CD4-positive, alpha-beta T cell treated with Interleukin-2 at 100 ng/mL for 4 hours (primary cell): ENCODE results near the gene EME1.

Experiments
- DNase-seq: peaks from one replicate; pipeline ENCODE4 v3.0.0-alpha.2; 2020; ENCODE audit warnings: low spot score

Gene EME1

GRCh38 chr17:50348522-50349242, 24.3 kb upstream of the EME1 start:
- no peak for DNase-seq

GRCh38 chr17:50349243-50349600, 23.8 kb upstream of the EME1 start:
- DNase-seq, result no peak

GRCh38 chr17:50350733-50351132, 22.3 kb upstream of the EME1 start:
- DNase-seq, result no peak

GRCh38 chr17:50352072-50352692, 20.8 kb upstream of the EME1 start:
- DNase-seq, result no peak

- no peak for DNase-seq
These were observed 20.1 kb upstream of the EME1 start for GRCh38 chr17:50352693-50353599.

GRCh38 chr17:50353600-50354195, 19.3 kb upstream of the EME1 start:
- DNase-seq, result no peak

GRCh38 chr17:50354198-50354597, 18.8 kb upstream of the EME1 start:
- DNase-seq, result no peak

- DNase-seq, result no peak
These were observed 18.3 kb upstream of the EME1 start for GRCh38 chr17:50354776-50355175.

GRCh38 chr17:50355336-50355700, 17.7 kb upstream of the EME1 start:
- no peak for DNase-seq

GRCh38 chr17:50355701-50356341, 17.2 kb upstream of the EME1 start:
- DNase-seq, result no peak

- DNase-seq, result no peak
These were observed 16.6 kb upstream of the EME1 start for GRCh38 chr17:50356418-50356817.

GRCh38 chr17:50356892-50357510, 16.0 kb upstream of the EME1 start:
- DNase-seq, result no peak

- DNase-seq, result no peak
These were observed 14.9 kb upstream of the EME1 start for GRCh38 chr17:50358177-50358576.

- no peak for DNase-seq
These were observed 13.9 kb upstream of the EME1 start for GRCh38 chr17:50359005-50359699.

- no peak for DNase-seq
These were observed 13.0 kb upstream of the EME1 start for GRCh38 chr17:50359998-50360461.

GRCh38 chr17:50360486-50361115, 12.4 kb upstream of the EME1 start:
- no peak for DNase-seq

- peak; percentile 70 for DNase-seq
These were observed 11.2 kb upstream of the EME1 start for GRCh38 chr17:50361561-50362480.

- DNase-seq, result no peak
These were observed 10.4 kb upstream of the EME1 start for GRCh38 chr17:50362661-50363060.
